K562 (cell line): Measurements from ENCODE around the gene ZNF8. TPM values are rescaled to one million over a fixed set of nuclear protein-coding genes. Genes with fewer than 3 reads are reported as not detected.
A peak's percentile ranks its signal among the peaks of the same experiment; 100 is the strongest.

Source experiments
- BCL6 ChIP-seq: fragments of 250-450 bp; sonication (Bioruptor Pico); IDR thresholded peaks from 2 replicates; pipeline ENCODE4 v1.4.0; 2020
- CBX1 ChIP-seq: sonication (generic); IDR thresholded peaks from 2 replicates; pipeline ENCODE4 v1.6.1; 2016; ENCODE audit warnings: antibody characterized with exemption, low read depth, mild to moderate bottlenecking
- DEAF1 ChIP-seq: fragments of 450-650 bp; formaldehyde crosslinking; IDR thresholded peaks from 2 replicates; pipeline ENCODE4 v1.4.0; 2020; ENCODE audit warnings: mild to moderate bottlenecking, moderate library complexity
- EP300 ChIP-seq: IDR thresholded peaks from 2 replicates; pipeline ENCODE4 v1.6.1; 2012; ENCODE audit warnings: low read length, improper control_type of control experiment
- FUS ChIP-seq: fragments of 200-400 bp; formaldehyde crosslinking; optimal IDR thresholded peaks from 2 replicates; pipeline ENCODE3; 2017; ENCODE audit warnings: low read depth, low read length
- HDAC6 ChIP-seq: IDR thresholded peaks from 2 replicates; pipeline ENCODE4 v1.6.1; 2012; ENCODE audit warnings: low read depth, mild to moderate bottlenecking, control low read depth, inconsistent platforms, low read length, moderate library complexity
- KAT7 ChIP-seq: sonication (generic); formaldehyde crosslinking; IDR thresholded peaks from 2 replicates; pipeline ENCODE4 v1.8.0; 2022; ENCODE audit warnings: missing genetic modification reagents, mild to moderate bottlenecking, borderline replicate concordance
- KDM4B ChIP-seq, 2 experiments: fragments of 450-650 bp in 1 of 2; sonication (generic) in 1 of 2; IDR thresholded peaks; 2 replicates each; pipeline ENCODE4 v1.6.1; 2016 to 2017; ENCODE audit warnings: borderline replicate concordance in 2 of 2, antibody characterized with exemption in 1 of 2, low read depth in 1 of 2, mild to moderate bottlenecking in 1 of 2
- NR0B1 ChIP-seq: fragments of 450-650 bp; IDR thresholded peaks from one replicate; pipeline ENCODE4 v1.6.1; 2018; ENCODE audit warnings: mild to moderate bottlenecking, moderate library complexity; ENCODE audit not compliant: partially characterized antibody
- PATZ1 ChIP-seq: fragments of 250-450 bp; sonication (Bioruptor Pico); IDR thresholded peaks from 2 replicates; pipeline ENCODE4 v1.5.0; 2020; ENCODE audit warnings: mild to moderate bottlenecking, borderline replicate concordance
- PTTG1 ChIP-seq: fragments of 450-650 bp; IDR thresholded peaks from 2 replicates; pipeline ENCODE4 v1.6.1; 2016; ENCODE audit warnings: low read depth, mild to moderate bottlenecking, missing genetic modification characterization, missing compliant biosample characterization
- RBM22 ChIP-seq: fragments of 200-400 bp; formaldehyde crosslinking; IDR thresholded peaks from 2 replicates; pipeline ENCODE4 v1.6.1; 2018; ENCODE audit warnings: low read length, low read depth; ENCODE audit not compliant: poor library complexity, severe bottlenecking
- RBM25 ChIP-seq: fragments of 200-400 bp; formaldehyde crosslinking; IDR thresholded peaks from 2 replicates; pipeline ENCODE4 v1.6.1; 2018; ENCODE audit warnings: low read length, low read depth, moderate library complexity; ENCODE audit not compliant: severe bottlenecking
- RFX1 ChIP-seq: fragments of 450-650 bp; IDR thresholded peaks from 2 replicates; pipeline ENCODE4 v1.6.1; 2016; ENCODE audit warnings: mild to moderate bottlenecking, moderate library complexity
- SLC30A9 ChIP-seq: fragments of 250-450 bp; sonication (Bioruptor Pico); IDR thresholded peaks from 2 replicates; pipeline ENCODE4 v1.8.0; 2022; ENCODE audit warnings: mild to moderate bottlenecking, moderate library complexity
- TEAD2 ChIP-seq: fragments of 450-650 bp; IDR thresholded peaks from 2 replicates; pipeline ENCODE4 v1.6.1; 2016; ENCODE audit warnings: missing genetic modification characterization, control low read depth, missing compliant biosample characterization
- ZBTB43 ChIP-seq: sonication (generic); formaldehyde crosslinking; IDR thresholded peaks from 2 replicates; pipeline ENCODE4 v1.8.0; 2023; ENCODE audit warnings: mild to moderate bottlenecking, missing genetic modification reagents
- ZFP30 ChIP-seq: fragments of 250-450 bp; sonication (Bioruptor Pico); IDR thresholded peaks from 2 replicates; pipeline ENCODE4 v1.8.0; 2022; ENCODE audit warnings: moderate library complexity, mild to moderate bottlenecking, inconsistent platforms, borderline replicate concordance
- ZFX ChIP-seq: sonication (generic); formaldehyde crosslinking; IDR thresholded peaks from 2 replicates; pipeline ENCODE4 v1.8.0; 2022; ENCODE audit warnings: mild to moderate bottlenecking, missing genetic modification reagents, moderate library complexity
- ZNF384 ChIP-seq: IDR thresholded peaks from 2 replicates; pipeline ENCODE4 v1.6.1; 2012; ENCODE audit warnings: low read depth, low read length, improper control_type of control experiment
- ZNF778 ChIP-seq: fragments of 450-650 bp; formaldehyde crosslinking; IDR thresholded peaks from 2 replicates; pipeline ENCODE4 v1.4.0; 2020; ENCODE audit warnings: mild to moderate bottlenecking, moderate library complexity
- polyA plus RNA-seq, 8 experiments: library from polyadenylated mRNA; depleted of rRNA in 4 of 8; stranded (reverse) in 5 of 8; unstranded in 3 of 8; fragments of >200 nt; fragmentation: Nextera tagmentation in 2 of 8; fragmentation: Illumina TruSeq in 1 of 8; extraction: Ambion mirVana in 2 of 8; extraction: Trizol in 1 of 8; gene quantifications; 2 replicates each; pipeline versions ENCODE4 v1.2.1 to v1.2.3, GENCODE V29; 2011 to 2014; ENCODE audit warnings: inconsistent platforms in 1 of 8, missing spikeins in 1 of 8
- total RNA-seq, 7 experiments: library from RNA; depleted of rRNA in 6 of 7; stranded (reverse); fragments of >200 nt in 6 of 7; fragmentation: Illumina TruSeq in 2 of 7; extraction: Trizol in 2 of 7; gene quantifications; 2 replicates each; pipeline versions ENCODE4 v1.2.1 to v1.2.3, GENCODE V29; 2011 to 2021; ENCODE audit warnings: low replicate concordance in 1 of 7

The ZNF8 gene
- total and polyA plus RNA-seq, 9 of the 15 experiments (the other 6 are each of a cell fraction or from before 2014, with no cell fraction given) = 0.71 to 7.7 (median 4.7) TPM

- no peak for TF ChIP-seq DEAF1
- no peak for TF ChIP-seq TEAD2
- TF ChIP-seq RFX1 = no peak
- TF ChIP-seq ZFP30 (CRISPR knock-in tag) = no peak
- TF ChIP-seq SLC30A9 = no peak
- TF ChIP-seq RBM22 = peak; percentile 27
- no peak for TF ChIP-seq ZNF778 (CRISPR knock-in tag)
- TF ChIP-seq KAT7 (CRISPR knock-in tag) = peak; percentile 72; the same call in 1 of the 2 replicates
- no peak for TF ChIP-seq PTTG1 (tag)
- TF ChIP-seq RBM25 = no peak
- TF ChIP-seq CBX1 = peak; percentile 92; the same call in 1 of the 2 replicates
- no peak for TF ChIP-seq HDAC6
- TF ChIP-seq ZFX (CRISPR knock-in tag) = peak; percentile 91
- TF ChIP-seq BCL6 (CRISPR knock-in tag) = no peak
- peak; percentile 41 for TF ChIP-seq EP300
- no peak for TF ChIP-seq NR0B1
- peak in 1 of 2 experiments; percentile 93; a peak in 2 of 4 replicates for TF ChIP-seq KDM4B (IDR thresholded peaks at IDR 0.05; ENCODE audit: borderline replicate concordance in 2 of 2, low read depth in 1 of 2)
- TF ChIP-seq ZBTB43 (CRISPR knock-in tag) = no peak; the same call in 1 of the 2 replicates
- TF ChIP-seq PATZ1 (CRISPR knock-in tag) = no peak
- TF ChIP-seq FUS = no peak
- TF ChIP-seq ZNF384 = no peak
Measured at GRCh38 chr19:58326914-58327726, 48.4 kb downstream of the ZNF8 start, which contains the start of gene ZSCAN22 (continued).
